Measurements from ENCODE around the gene NENF.
"Not testable (repeated sequence)": the region's sequence is repeated elsewhere in the genome, so short reads cannot be mapped to it uniquely, and the experiment has no call there.

The NENF gene

GRCh38 chr1:212432661-212433576 lies at the start of gene NENF:
NENF (plus strand) TSS chr1:212432920; CDS start chr1:212432944, 24 bp downstream.
- DNase-seq (ENCODE audit: low read depth in 4 of 4, low spot score in 1 of 4) = peak; percentile 43 to 68 (median 56)

- DNase-seq (ENCODE audit: low read depth in 4 of 4, low spot score in 1 of 4) = no peak
Observed at GRCh38 chr1:212386029-212386428, 46.7 kb upstream of the NENF start.

GRCh38 chr1:212388985-212389716 lies 43.6 kb upstream of the NENF start:
- no peak for DNase-seq (ENCODE audit: low read depth in 4 of 4, low spot score in 1 of 4)

- DNase-seq (ENCODE audit: low read depth in 4 of 4, low spot score in 1 of 4) = not testable (repeated sequence)
Observed at GRCh38 chr1:212395678-212396437, 36.9 kb upstream of the NENF start.

GRCh38 chr1:212396638-212397037 lies 36.1 kb upstream of the NENF start:
- DNase-seq (ENCODE audit: low read depth in 4 of 4, low spot score in 1 of 4) = no peak

GRCh38 chr1:212397171-212397570 lies 35.5 kb upstream of the NENF start:
- no peak for DNase-seq (ENCODE audit: low read depth in 4 of 4, low spot score in 1 of 4)

- DNase-seq (ENCODE audit: low read depth in 4 of 4, low spot score in 1 of 4) = no peak
Observed at GRCh38 chr1:212401042-212401441, 31.7 kb upstream of the NENF start.

- no peak for DNase-seq (ENCODE audit: low read depth in 4 of 4, low spot score in 1 of 4)
Observed at GRCh38 chr1:212401838-212402582, 30.7 kb upstream of the NENF start.

GRCh38 chr1:212402666-212403321 lies 29.9 kb upstream of the NENF start:
- DNase-seq (ENCODE audit: low read depth in 4 of 4, low spot score in 1 of 4) = no peak

- no peak for DNase-seq (ENCODE audit: low read depth in 4 of 4, low spot score in 1 of 4)
Observed at GRCh38 chr1:212410231-212410820, 22.4 kb upstream of the NENF start.

- no peak for DNase-seq (ENCODE audit: low read depth in 4 of 4, low spot score in 1 of 4)
Observed at GRCh38 chr1:212412374-212412773, 20.3 kb upstream of the NENF start.

GRCh38 chr1:212413902-212414327 lies 18.8 kb upstream of the NENF start:
- no peak for DNase-seq (ENCODE audit: low read depth in 4 of 4, low spot score in 1 of 4)

GRCh38 chr1:212414328-212415106 lies 18.2 kb upstream of the NENF start, which contains the start of gene PACC1:
PACC1 (minus strand) TSS chr1:212414886; CDS start chr1:212414757, 129 bp downstream.
- peak; percentile 69 to 84 (median 74) for DNase-seq (ENCODE audit: low read depth in 4 of 4, low spot score in 1 of 4)

- DNase-seq (ENCODE audit: low read depth in 4 of 4, low spot score in 1 of 4) = no peak
Observed at GRCh38 chr1:212415107-212415841, 17.4 kb upstream of the NENF start.

- no peak for DNase-seq (ENCODE audit: low read depth in 4 of 4, low spot score in 1 of 4)
Observed at GRCh38 chr1:212421165-212421564, 11.6 kb upstream of the NENF start.

GRCh38 chr1:212423879-212424278 lies 8.8 kb upstream of the NENF start:
- DNase-seq (ENCODE audit: low read depth in 4 of 4, low spot score in 1 of 4) = no peak

- no peak for DNase-seq (ENCODE audit: low read depth in 4 of 4, low spot score in 1 of 4)
Observed at GRCh38 chr1:212428496-212428895, 4.2 kb upstream of the NENF start.

- no peak for DNase-seq (ENCODE audit: low read depth in 4 of 4, low spot score in 1 of 4)
Observed at GRCh38 chr1:212430416-212430815, 2.3 kb upstream of the NENF start.
